Measurements from ENCODE around the gene LIX1.

The LIX1 gene

GRCh38 chr5:97111004-97111403, 31.4 kb downstream of the LIX1 start:
- Histone ChIP-seq H3K9ac (ENCODE audit: low read length in 5 of 5) (no peak overlapping the region), H3K27me3 (ENCODE audit: control insufficient read depth in 5 of 5, insufficient read depth in 4 of 5, low read length in 5 of 5) (no peaks in the 10 kb centered on the region), H3K9me3 (ENCODE audit: control insufficient read depth in 5 of 5, low read length in 5 of 5) (no peaks in the 10 kb centered on the region), H3K4me3 (ENCODE audit: low read depth in 1 of 5, low read length in 5 of 5) (no peak overlapping the region), H3K4me1 (ENCODE audit: control insufficient read depth in 5 of 5, insufficient read depth in 5 of 5, low read length in 5 of 5) (no peaks in the 10 kb centered on the region), H3K27ac (ENCODE audit: low read depth, low read length) (no peak overlapping the region), H3K36me3 (ENCODE audit: control insufficient read depth in 5 of 5, insufficient read depth in 5 of 5, low read length in 5 of 5) (no peaks in the 10 kb centered on the region)

- Histone ChIP-seq H3K9me3 (ENCODE audit: control insufficient read depth in 5 of 5, low read length in 5 of 5) (no peaks in the 10 kb centered on the region), H3K4me1 (ENCODE audit: control insufficient read depth in 5 of 5, insufficient read depth in 5 of 5, low read length in 5 of 5) (no peaks in the 10 kb centered on the region), H3K27me3 (ENCODE audit: control insufficient read depth in 5 of 5, insufficient read depth in 4 of 5, low read length in 5 of 5) (peaks cover 0 to 3% (median 0%) of the 10 kb centered on the region in 5 donors), H3K27ac (ENCODE audit: low read depth, low read length) (no peak overlapping the region), H3K36me3 (ENCODE audit: control insufficient read depth in 5 of 5, insufficient read depth in 5 of 5, low read length in 5 of 5) (no peaks in the 10 kb centered on the region), H3K4me3 (ENCODE audit: low read depth in 1 of 5, low read length in 5 of 5) (no peak overlapping the region), H3K9ac (ENCODE audit: low read length in 5 of 5) (no peak overlapping the region)
Measured at GRCh38 chr5:97107318-97107717, 35.1 kb downstream of the LIX1 start.

- Histone ChIP-seq H3K27me3 (ENCODE audit: control insufficient read depth in 5 of 5, insufficient read depth in 4 of 5, low read length in 5 of 5) (peaks cover 0 to 3% (median 0%) of the 10 kb centered on the region in 5 donors), H3K9me3 (ENCODE audit: control insufficient read depth in 5 of 5, low read length in 5 of 5) (no peaks in the 10 kb centered on the region), H3K4me1 (ENCODE audit: control insufficient read depth in 5 of 5, insufficient read depth in 5 of 5, low read length in 5 of 5) (no peaks in the 10 kb centered on the region), H3K9ac (ENCODE audit: low read length in 5 of 5) (no peak overlapping the region), H3K36me3 (ENCODE audit: control insufficient read depth in 5 of 5, insufficient read depth in 5 of 5, low read length in 5 of 5) (no peaks in the 10 kb centered on the region), H3K4me3 (ENCODE audit: low read depth in 1 of 5, low read length in 5 of 5) (no peak overlapping the region), H3K27ac (ENCODE audit: low read depth, low read length) (no peak overlapping the region)
Measured at GRCh38 chr5:97106216-97106581, 36.2 kb downstream of the LIX1 start.

GRCh38 chr5:97105501-97106215, 36.8 kb downstream of the LIX1 start:
- H3K4me3 ChIP-seq (ENCODE audit: low read depth in 1 of 5, low read length in 5 of 5): no peak overlapping the region
- H3K4me1 ChIP-seq (ENCODE audit: control insufficient read depth in 5 of 5, insufficient read depth in 5 of 5, low read length in 5 of 5): no peaks in the 10 kb centered on the region
- H3K36me3 ChIP-seq (ENCODE audit: control insufficient read depth in 5 of 5, insufficient read depth in 5 of 5, low read length in 5 of 5): no peaks in the 10 kb centered on the region
- no peak overlapping the region for H3K27ac ChIP-seq (ENCODE audit: low read depth, low read length)
- H3K9me3 ChIP-seq (ENCODE audit: control insufficient read depth in 5 of 5, low read length in 5 of 5): no peaks in the 10 kb centered on the region
- peaks cover 0 to 3% (median 0%) of the 10 kb centered on the region in 5 donors for H3K27me3 ChIP-seq (ENCODE audit: control insufficient read depth in 5 of 5, insufficient read depth in 4 of 5, low read length in 5 of 5)
- no peak overlapping the region for H3K9ac ChIP-seq (ENCODE audit: low read length in 5 of 5)

- Histone ChIP-seq H3K9me3 (ENCODE audit: control insufficient read depth in 5 of 5, low read length in 5 of 5) (no peaks in the 10 kb centered on the region), H3K9ac (ENCODE audit: low read length in 5 of 5) (no peak overlapping the region)
Measured at GRCh38 chr5:97102010-97102470, 40.4 kb downstream of the LIX1 start.

GRCh38 chr5:97101189-97101910, 41.1 kb downstream of the LIX1 start:
- no peak overlapping the region for H3K4me3 ChIP-seq (ENCODE audit: low read depth in 1 of 5, low read length in 5 of 5)
- H3K4me1 ChIP-seq (ENCODE audit: control insufficient read depth in 5 of 5, insufficient read depth in 5 of 5, low read length in 5 of 5): peaks cover 0 to under 1% (median 0%) of the 10 kb centered on the region in 5 donors

More at GRCh38 chr5:97102010-97102470, 40.4 kb downstream of the LIX1 start:
- Histone ChIP-seq H3K36me3 (ENCODE audit: control insufficient read depth in 5 of 5, insufficient read depth in 5 of 5, low read length in 5 of 5) (no peaks in the 10 kb centered on the region), H3K4me3 (ENCODE audit: low read depth in 1 of 5, low read length in 5 of 5) (no peak overlapping the region), H3K4me1 (ENCODE audit: control insufficient read depth in 5 of 5, insufficient read depth in 5 of 5, low read length in 5 of 5) (no peaks in the 10 kb centered on the region), H3K27me3 (ENCODE audit: control insufficient read depth in 5 of 5, insufficient read depth in 4 of 5, low read length in 5 of 5) (peaks cover 0 to 3% (median 0%) of the 10 kb centered on the region in 5 donors), H3K27ac (ENCODE audit: low read depth, low read length) (no peak overlapping the region)

DNA sequence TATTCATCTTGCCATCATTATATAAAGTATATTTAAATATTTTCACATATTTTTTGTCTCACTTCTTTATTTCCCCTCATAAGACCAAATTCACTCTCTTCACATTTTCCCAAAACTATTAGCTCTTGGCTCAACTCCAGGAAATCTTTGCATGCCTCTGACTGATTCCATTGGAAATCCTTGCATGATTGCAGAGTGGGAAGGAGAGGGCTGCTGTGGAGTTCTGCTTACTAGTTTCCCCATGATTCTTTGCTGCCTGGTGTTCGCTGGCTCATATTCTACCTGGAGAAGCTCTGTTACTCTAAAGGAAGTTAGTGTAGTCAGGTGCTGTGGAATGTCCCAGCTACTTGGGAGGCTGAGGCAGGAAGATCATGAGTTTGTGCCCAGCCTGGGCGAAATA, 41.9 kb downstream of the LIX1 start:
- Histone ChIP-seq H3K36me3 (ENCODE audit: control insufficient read depth in 5 of 5, insufficient read depth in 5 of 5, low read length in 5 of 5) (no peaks in the 10 kb centered on the region), H3K4me3 (ENCODE audit: low read depth in 1 of 5, low read length in 5 of 5) (no peak overlapping the region), H3K4me1 (ENCODE audit: control insufficient read depth in 5 of 5, insufficient read depth in 5 of 5, low read length in 5 of 5) (peaks cover 0 to 2% (median 0%) of the 10 kb centered on the region in 5 donors), H3K9me3 (ENCODE audit: control insufficient read depth in 5 of 5, low read length in 5 of 5) (no peaks in the 10 kb centered on the region), H3K9ac (ENCODE audit: low read length in 5 of 5) (no peak overlapping the region), H3K27ac (ENCODE audit: low read depth, low read length) (no peak overlapping the region), H3K27me3 (ENCODE audit: control insufficient read depth in 5 of 5, insufficient read depth in 4 of 5, low read length in 5 of 5) (peaks cover 0 to 3% (median 0%) of the 10 kb centered on the region in 5 donors)

More at GRCh38 chr5:97101189-97101910, 41.1 kb downstream of the LIX1 start:
- Histone ChIP-seq H3K27me3 (ENCODE audit: control insufficient read depth in 5 of 5, insufficient read depth in 4 of 5, low read length in 5 of 5) (peaks cover 0 to 3% (median 0%) of the 10 kb centered on the region in 5 donors), H3K27ac (ENCODE audit: low read depth, low read length) (no peak overlapping the region), H3K9ac (ENCODE audit: low read length in 5 of 5) (no peak overlapping the region), H3K36me3 (ENCODE audit: control insufficient read depth in 5 of 5, insufficient read depth in 5 of 5, low read length in 5 of 5) (no peaks in the 10 kb centered on the region), H3K9me3 (ENCODE audit: control insufficient read depth in 5 of 5, low read length in 5 of 5) (no peaks in the 10 kb centered on the region)

GRCh38 chr5:97098922-97099321, 43.5 kb downstream of the LIX1 start:
- Histone ChIP-seq H3K27ac (ENCODE audit: low read depth, low read length) (no peak overlapping the region), H3K36me3 (ENCODE audit: control insufficient read depth in 5 of 5, insufficient read depth in 5 of 5, low read length in 5 of 5) (no peaks in the 10 kb centered on the region), H3K27me3 (ENCODE audit: control insufficient read depth in 5 of 5, insufficient read depth in 4 of 5, low read length in 5 of 5) (peaks cover 0 to under 1% (median 0%) of the 10 kb centered on the region in 5 donors), H3K9me3 (ENCODE audit: control insufficient read depth in 5 of 5, low read length in 5 of 5) (no peaks in the 10 kb centered on the region), H3K4me1 (ENCODE audit: control insufficient read depth in 5 of 5, insufficient read depth in 5 of 5, low read length in 5 of 5) (peaks cover 0 to 2% (median 0%) of the 10 kb centered on the region in 5 donors), H3K9ac (ENCODE audit: low read length in 5 of 5) (no peak overlapping the region), H3K4me3 (ENCODE audit: low read depth in 1 of 5, low read length in 5 of 5) (no peak overlapping the region)

DNA sequence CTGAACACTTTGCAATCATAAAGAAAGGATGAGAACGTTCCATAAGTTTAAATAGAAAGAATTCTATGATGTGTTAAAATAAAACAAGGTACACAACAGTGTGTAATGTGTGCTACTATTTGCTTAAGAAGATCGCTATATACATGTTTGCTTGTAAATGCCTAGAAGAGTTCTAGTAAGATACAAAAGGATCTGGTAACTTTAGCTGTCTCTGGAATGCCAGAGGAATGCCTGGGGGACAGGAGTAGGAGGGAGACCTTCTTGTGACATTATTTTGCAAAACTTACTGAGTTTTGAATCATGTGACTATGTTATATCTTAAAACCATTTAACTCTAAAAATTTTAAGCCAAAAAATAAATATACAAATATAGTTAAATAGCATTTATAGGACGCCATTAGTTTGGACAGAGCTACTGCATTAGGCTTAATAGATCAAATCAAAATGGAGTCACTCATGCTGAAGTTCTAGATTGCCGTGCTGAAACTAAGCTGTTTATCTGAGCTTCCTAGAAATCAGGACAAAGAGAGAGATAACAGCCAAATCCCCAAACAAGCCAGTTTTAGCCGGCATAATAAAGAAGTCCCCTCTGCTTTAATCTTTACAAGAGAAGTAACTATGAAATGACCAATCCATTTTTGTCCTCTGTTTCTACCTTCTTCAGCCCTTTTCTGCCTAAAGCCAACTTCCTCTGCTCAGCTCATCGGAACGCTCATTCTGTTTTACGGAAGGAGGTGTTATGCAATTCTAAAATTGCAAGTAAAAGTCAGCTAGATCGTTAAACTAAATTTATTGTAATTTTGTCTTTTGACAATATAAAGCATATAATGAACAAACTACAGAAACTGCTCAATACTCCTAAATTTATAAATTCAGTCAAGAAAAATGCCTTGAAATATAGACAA, 44.8 kb downstream of the LIX1 start:
- H3K4me1 ChIP-seq (ENCODE audit: control insufficient read depth in 5 of 5, insufficient read depth in 5 of 5, low read length in 5 of 5): peaks cover 0 to 2% (median 0%) of the 10 kb centered on the region in 5 donors
- H3K27me3 ChIP-seq (ENCODE audit: control insufficient read depth in 5 of 5, insufficient read depth in 4 of 5, low read length in 5 of 5): no peaks in the 10 kb centered on the region
- no peak overlapping the region for H3K9ac ChIP-seq (ENCODE audit: low read length in 5 of 5)
- no peaks in the 10 kb centered on the region for H3K36me3 ChIP-seq (ENCODE audit: control insufficient read depth in 5 of 5, insufficient read depth in 5 of 5, low read length in 5 of 5)
- no peak overlapping the region for H3K27ac ChIP-seq (ENCODE audit: low read depth, low read length)
- no peaks in the 10 kb centered on the region for H3K9me3 ChIP-seq (ENCODE audit: control insufficient read depth in 5 of 5, low read length in 5 of 5)
- no peak overlapping the region for H3K4me3 ChIP-seq (ENCODE audit: low read depth in 1 of 5, low read length in 5 of 5)
